ENCODE results near the gene PRPSAP1.

DNA sequence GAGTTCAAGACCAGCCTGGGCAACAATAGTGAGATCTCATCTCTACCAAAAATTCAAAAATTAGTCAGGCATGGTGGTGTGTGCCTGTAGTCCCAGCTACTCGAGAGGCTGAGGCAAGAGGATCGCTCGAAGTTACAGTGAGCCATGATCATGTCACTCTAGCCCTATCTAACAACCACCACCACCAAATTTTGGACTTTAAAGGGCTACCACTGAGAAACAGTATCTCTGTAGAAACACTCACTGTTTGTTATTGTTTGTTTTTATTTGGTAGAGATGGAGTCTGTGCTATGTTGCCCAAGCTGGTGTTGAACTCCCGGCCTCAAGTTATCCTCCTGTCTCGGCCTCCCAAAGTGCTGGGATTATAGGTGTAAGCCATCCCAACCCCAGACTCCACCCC lies 89.8 kb downstream of the PRPSAP1 start:
- TF ChIP-seq, protein P1, sequence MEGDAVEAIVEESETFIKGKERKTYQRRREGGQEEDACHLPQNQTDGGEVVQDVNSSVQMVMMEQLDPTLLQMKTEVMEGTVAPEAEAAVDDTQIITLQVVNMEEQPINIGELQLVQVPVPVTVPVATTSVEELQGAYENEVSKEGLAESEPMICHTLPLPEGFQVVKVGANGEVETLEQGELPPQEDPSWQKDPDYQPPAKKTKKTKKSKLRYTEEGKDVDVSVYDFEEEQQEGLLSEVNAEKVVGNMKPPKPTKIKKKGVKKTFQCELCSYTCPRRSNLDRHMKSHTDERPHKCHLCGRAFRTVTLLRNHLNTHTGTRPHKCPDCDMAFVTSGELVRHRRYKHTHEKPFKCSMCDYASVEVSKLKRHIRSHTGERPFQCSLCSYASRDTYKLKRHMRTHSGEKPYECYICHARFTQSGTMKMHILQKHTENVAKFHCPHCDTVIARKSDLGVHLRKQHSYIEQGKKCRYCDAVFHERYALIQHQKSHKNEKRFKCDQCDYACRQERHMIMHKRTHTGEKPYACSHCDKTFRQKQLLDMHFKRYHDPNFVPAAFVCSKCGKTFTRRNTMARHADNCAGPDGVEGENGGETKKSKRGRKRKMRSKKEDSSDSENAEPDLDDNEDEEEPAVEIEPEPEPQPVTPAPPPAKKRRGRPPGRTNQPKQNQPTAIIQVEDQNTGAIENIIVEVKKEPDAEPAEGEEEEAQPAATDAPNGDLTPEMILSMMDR (conservative IDR thresholded peaks at IDR 0.05; ENCODE audit: low read depth, low read length), result no peak
- TF ChIP-seq EZH2 (IDR thresholded peaks at IDR 0.05; ENCODE audit: borderline replicate concordance, low read depth, low read length, poor library complexity, severe bottlenecking), result no peak
